ENCODE measurements around the gene COPS4. TPM values are rescaled to one million over a fixed set of nuclear protein-coding genes. Genes with fewer than 3 reads are reported as not detected.
"Not testable (repeated sequence)": the region's sequence is repeated elsewhere in the genome, so short reads cannot be mapped to it uniquely, and the experiment has no call there.

Gene COPS4
- total RNA-seq, 2 donors from 2014 or later, result 24.1 to 25.4 TPM

DNA sequence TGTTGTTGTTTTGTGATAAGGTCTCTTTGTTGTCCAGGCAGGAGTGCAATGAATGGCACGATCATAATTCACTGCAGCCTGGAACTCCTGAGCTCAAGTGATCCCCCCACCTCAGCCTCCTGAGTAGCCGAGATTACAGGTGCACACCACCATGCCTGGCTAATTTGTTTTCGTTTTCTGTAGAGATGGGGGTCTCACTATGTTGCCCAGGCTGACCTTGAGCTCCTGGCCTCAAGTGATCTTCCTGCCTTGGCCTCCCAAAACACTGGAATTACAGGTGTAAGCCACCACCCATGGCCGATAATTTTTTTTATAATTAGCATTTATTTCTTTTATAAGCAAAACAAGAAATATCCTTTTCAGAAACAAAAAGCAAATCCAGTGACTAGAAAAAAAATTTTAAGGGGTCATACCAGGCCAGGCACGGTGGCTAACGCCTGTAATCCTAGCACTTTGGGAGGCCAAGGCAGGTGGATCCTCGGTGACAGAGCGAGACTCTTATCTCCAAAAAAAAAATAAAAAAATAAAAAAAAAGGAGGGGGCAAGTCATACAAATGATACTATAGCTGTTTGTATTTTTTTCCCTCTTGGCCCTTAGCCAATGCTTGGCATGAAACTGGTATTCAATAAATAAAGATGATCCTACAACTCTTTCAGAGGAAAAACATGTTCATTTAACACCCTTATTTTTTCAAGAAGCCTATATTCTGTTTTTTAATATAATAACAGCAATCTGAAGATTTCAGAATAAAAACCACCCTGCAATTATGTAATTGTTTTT lies 76.2 kb downstream of the COPS4 start:
- ATAC-seq (no peak), DNase-seq (no peak)
- H3K9me3 ChIP-seq (ENCODE audit: control insufficient read depth, low read length, poor library complexity, severe bottlenecking), result no peaks in the 10 kb centered on the region
- peaks cover 38% of the 10 kb centered on the region for H3K4me1 Mint-ChIP-seq
- no peaks in the 10 kb centered on the region for H3K27me3 Mint-ChIP-seq
- H3K27ac Mint-ChIP-seq, result peak overlapping the region; percentile 98
- H3K4me3 Mint-ChIP-seq, result peak overlapping the region; percentile 91
- peaks cover 3% of the 10 kb centered on the region for H3K36me3 Mint-ChIP-seq (ENCODE audit: low read depth)

DNA sequence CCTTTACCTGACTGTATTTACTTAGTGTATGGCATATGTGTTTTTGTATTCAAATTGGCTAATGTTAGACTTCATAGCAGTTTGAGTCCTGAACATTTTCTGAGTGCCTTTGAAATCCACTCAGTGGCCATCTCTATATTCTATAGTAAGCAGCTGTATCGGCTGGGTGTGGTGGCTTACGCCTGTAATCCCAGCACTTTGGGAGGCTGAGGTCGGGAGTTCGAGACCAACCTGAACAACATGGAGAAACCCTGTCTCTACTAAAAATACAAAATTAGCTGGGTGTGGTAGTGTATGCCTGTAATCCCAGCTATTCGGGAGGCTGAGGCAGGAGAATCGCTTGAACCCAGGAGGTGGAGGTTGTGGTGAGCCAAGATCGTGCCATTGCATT lies 76.8 kb downstream of the COPS4 start:
- ATAC-seq; H3K9me3 ChIP-seq (ENCODE audit: control insufficient read depth, low read length, poor library complexity, severe bottlenecking); H3K27me3 Mint-ChIP-seq; H3K36me3 Mint-ChIP-seq (ENCODE audit: low read depth); DNase-seq: not testable (repeated sequence)
- Mint-ChIP-seq H3K27ac (peak overlapping the region; percentile 98), H3K4me1 (peaks cover 38% of the 10 kb centered on the region), H3K4me3 (peak overlapping the region; percentile 79)

DNA sequence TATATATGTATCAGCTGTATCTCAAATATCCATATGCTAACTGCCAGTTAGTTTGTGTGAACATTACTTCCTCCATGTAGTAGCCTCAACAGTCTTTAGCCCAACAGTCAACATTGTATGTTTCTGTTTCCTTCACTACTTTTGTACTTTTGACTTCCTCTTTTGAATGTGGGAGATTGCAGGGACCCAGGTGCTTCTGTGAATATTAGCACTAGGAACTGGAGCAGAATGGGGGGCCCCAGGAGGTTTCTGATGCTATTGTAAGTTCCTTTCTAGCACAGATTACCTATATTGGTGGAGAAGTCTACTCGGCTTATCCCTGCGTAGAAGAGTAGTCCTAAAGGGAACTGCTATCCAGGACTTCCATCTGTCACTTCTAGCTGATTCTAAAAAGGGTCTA lies 77.2 kb downstream of the COPS4 start:
- peaks cover 38% of the 10 kb centered on the region for H3K4me1 Mint-ChIP-seq
- DNase-seq, result no peak

DNA sequence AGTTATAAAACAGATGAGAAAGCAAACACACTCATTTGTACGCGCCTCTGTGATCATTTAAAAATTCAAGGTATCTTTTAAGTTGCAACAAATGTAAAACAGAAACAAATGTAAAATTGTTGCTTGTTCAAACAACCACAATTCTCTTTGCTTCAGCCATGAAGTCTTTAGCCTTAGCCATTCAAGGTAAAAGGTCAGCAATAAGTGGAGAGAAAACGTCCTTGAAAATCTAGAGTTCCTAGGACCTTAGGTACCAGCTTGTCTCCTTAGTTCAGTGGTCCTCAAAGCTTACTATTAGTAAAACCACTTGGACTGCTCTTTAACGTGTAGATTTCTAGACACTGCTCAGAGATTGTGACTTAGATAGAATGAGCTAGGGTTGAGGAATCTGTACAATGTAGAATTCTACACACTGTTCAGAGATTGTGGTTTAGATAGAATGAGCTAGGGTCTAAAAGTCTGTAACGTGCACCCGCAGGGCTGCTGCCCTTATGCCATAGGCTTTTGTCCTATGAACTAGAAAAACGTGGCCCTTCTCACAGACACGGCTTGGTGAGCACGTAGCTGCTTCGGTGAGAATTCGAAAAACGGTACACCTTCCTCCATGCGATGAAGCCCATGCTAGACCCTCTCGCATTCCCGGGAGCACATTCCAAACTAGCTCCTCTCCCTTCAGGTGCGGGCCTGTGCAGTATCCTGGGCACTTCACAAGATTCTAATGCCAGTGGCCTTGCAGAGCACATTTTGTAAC lies 77.9 kb downstream of the COPS4 start:
- Mint-ChIP-seq H3K27me3 (no peaks in the 10 kb centered on the region), H3K27ac (peak overlapping the region; percentile 98), H3K4me3 (peak overlapping the region; percentile 98), H3K36me3 (ENCODE audit: low read depth) (peaks cover 3% of the 10 kb centered on the region), H3K4me1 (peaks cover 38% of the 10 kb centered on the region)
- ATAC-seq (peak; percentile 7), DNase-seq (no peak)
- no peaks in the 10 kb centered on the region for H3K9me3 ChIP-seq (ENCODE audit: control insufficient read depth, low read length, poor library complexity, severe bottlenecking)

More for the DNA sequence above, 77.2 kb downstream of the COPS4 start:
- Mint-ChIP-seq H3K27ac (peak overlapping the region; percentile 98), H3K27me3 (no peaks in the 10 kb centered on the region), H3K4me3 (peak overlapping the region; percentile 98), H3K36me3 (ENCODE audit: low read depth) (peaks cover 3% of the 10 kb centered on the region)
- ATAC-seq, result no peak
- no peaks in the 10 kb centered on the region for H3K9me3 ChIP-seq (ENCODE audit: control insufficient read depth, low read length, poor library complexity, severe bottlenecking)

- DNase-seq (no peak), ATAC-seq (no peak)
- Mint-ChIP-seq H3K4me3 (peak overlapping the region; percentile 98), H3K27ac (peak overlapping the region; percentile 98), H3K27me3 (no peaks in the 10 kb centered on the region), H3K4me1 (peaks cover 38% of the 10 kb centered on the region), H3K36me3 (ENCODE audit: low read depth) (peaks cover 3% of the 10 kb centered on the region)
- no peaks in the 10 kb centered on the region for H3K9me3 ChIP-seq (ENCODE audit: control insufficient read depth, low read length, poor library complexity, severe bottlenecking)
Observed at GRCh38 chr4:83113429-83113786, 78.4 kb downstream of the COPS4 start.

- ATAC-seq, result peak; percentile 75
- Mint-ChIP-seq H3K27ac (peak within 1 kb of the TSS; percentile 98), H3K4me3 (peak within 1 kb of the TSS; percentile 98), H3K4me1 (peaks cover 42% of the 10 kb centered on the region), H3K36me3 (ENCODE audit: low read depth) (peaks cover 5% of the 10 kb centered on the region), H3K27me3 (no peaks in the 10 kb centered on the region)
- H3K9me3 ChIP-seq (ENCODE audit: control insufficient read depth, low read length, poor library complexity, severe bottlenecking), result no peaks in the 10 kb centered on the region
- DNase-seq, result peak in 1 of 3 donors; percentile 17
Observed at GRCh38 chr4:83114576-83114975, 79.6 kb downstream of the COPS4 start, which contains the start of gene PLAC8. TSS of gene PLAC8 (minus strand) at chr4:83114729. CDS start at chr4:83107921, 6,808 bp downstream.

- no peaks in the 10 kb centered on the region for H3K9me3 ChIP-seq (ENCODE audit: control insufficient read depth, low read length, poor library complexity, severe bottlenecking)
- no peak for ATAC-seq
- DNase-seq, result no peak
- Mint-ChIP-seq H3K27me3 (no peaks in the 10 kb centered on the region), H3K27ac (peak overlapping the region; percentile 98), H3K36me3 (ENCODE audit: low read depth) (peaks cover 5% of the 10 kb centered on the region), H3K4me1 (peaks cover 42% of the 10 kb centered on the region), H3K4me3 (peak overlapping the region; percentile 98)
Observed at GRCh38 chr4:83115000-83115399, 80.0 kb downstream of the COPS4 start.

DNA sequence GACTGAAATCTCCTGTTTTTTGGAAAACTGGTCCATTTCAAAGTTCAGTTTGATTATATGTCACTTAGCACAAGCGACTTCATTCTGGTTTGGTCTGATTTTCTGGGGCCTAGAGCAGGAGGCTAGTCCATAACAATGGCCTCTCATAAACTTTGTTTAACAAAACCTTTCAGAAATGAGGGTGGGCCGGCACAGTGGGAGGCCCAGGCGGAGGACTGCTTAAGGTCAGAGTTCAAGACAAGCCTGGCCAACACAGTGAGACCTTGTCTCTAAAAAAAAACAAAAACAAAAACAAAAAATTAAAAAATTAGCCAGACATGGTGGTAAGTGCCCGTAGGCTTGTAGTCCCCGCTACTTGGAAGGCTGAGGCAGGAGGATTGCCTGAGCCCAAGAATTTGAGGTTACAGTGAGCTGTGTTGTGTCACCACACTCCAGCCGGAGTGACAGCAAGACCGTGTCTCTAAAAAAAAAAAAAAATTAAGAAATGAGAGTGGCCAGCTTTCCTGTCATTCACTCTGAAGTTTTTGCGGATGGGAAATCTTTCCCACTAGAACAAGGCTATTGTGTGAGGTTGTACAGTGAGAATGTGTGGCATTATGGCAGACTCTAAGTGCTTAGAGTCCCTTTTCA lies 80.8 kb downstream of the COPS4 start:
- H3K9me3 ChIP-seq (ENCODE audit: control insufficient read depth, low read length, poor library complexity, severe bottlenecking), result no peaks in the 10 kb centered on the region
- H3K4me3 Mint-ChIP-seq, result no peak overlapping the region
- H3K4me1 Mint-ChIP-seq, result peaks cover 35% of the 10 kb centered on the region
- DNase-seq, result no peak
- ATAC-seq, result no peak
- peak overlapping the region; percentile 98 for H3K27ac Mint-ChIP-seq
- peaks cover 5% of the 10 kb centered on the region for H3K36me3 Mint-ChIP-seq (ENCODE audit: low read depth)
- no peaks in the 10 kb centered on the region for H3K27me3 Mint-ChIP-seq

DNA sequence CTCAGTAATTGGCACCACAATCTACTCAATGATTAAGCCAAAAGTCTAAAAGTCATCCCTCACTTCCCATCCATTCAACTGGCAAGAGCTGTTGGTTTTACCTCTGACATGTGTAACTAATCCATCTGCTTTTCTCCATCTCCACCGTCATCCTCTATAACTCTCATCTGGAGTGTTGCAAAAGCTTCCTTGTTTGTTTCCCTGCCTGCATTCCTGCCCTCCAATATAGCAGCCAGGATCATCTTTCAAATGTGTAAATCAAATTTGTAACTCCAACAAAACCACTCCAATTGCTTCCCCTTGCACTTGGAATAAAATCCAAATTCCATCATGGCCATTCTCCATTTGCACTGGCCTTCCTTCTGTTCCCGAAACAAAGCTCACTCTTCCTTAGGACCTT lies 83.9 kb downstream of the COPS4 start:
- no peak for ATAC-seq
- Mint-ChIP-seq H3K4me1 (peaks cover 22% of the 10 kb centered on the region), H3K27ac (peak overlapping the region; percentile 80), H3K27me3 (no peaks in the 10 kb centered on the region), H3K36me3 (ENCODE audit: low read depth) (peaks cover 2% of the 10 kb centered on the region), H3K4me3 (no peak overlapping the region)
- H3K9me3 ChIP-seq (ENCODE audit: control insufficient read depth, low read length, poor library complexity, severe bottlenecking), result no peaks in the 10 kb centered on the region
- no peak for DNase-seq

GRCh38 chr4:83121246-83121645 lies 86.3 kb downstream of the COPS4 start:
- peaks cover 2% of the 10 kb centered on the region for H3K36me3 Mint-ChIP-seq (ENCODE audit: low read depth)
- H3K27me3 Mint-ChIP-seq, result no peaks in the 10 kb centered on the region
- no peak overlapping the region for H3K4me3 Mint-ChIP-seq
- H3K27ac Mint-ChIP-seq, result no peak overlapping the region
- no peaks in the 10 kb centered on the region for H3K9me3 ChIP-seq (ENCODE audit: control insufficient read depth, low read length, poor library complexity, severe bottlenecking)
- no peak for DNase-seq
- peaks cover 18% of the 10 kb centered on the region for H3K4me1 Mint-ChIP-seq
- no peak for ATAC-seq

GRCh38 chr4:83124111-83124780 lies 89.3 kb downstream of the COPS4 start:
- no peak for DNase-seq
- H3K4me1 Mint-ChIP-seq, result peaks cover 9% of the 10 kb centered on the region
- H3K27me3 Mint-ChIP-seq, result no peaks in the 10 kb centered on the region
- no peak overlapping the region for H3K27ac Mint-ChIP-seq
- no peak for ATAC-seq
- no peak overlapping the region for H3K4me3 Mint-ChIP-seq
- no peaks in the 10 kb centered on the region for H3K9me3 ChIP-seq (ENCODE audit: control insufficient read depth, low read length, poor library complexity, severe bottlenecking)
- peaks cover under 1% of the 10 kb centered on the region for H3K36me3 Mint-ChIP-seq (ENCODE audit: low read depth)
